Measurements from ENCODE around the gene FN1. TPM values are rescaled to one million over a fixed set of nuclear protein-coding genes. Genes with fewer than 3 reads are reported as not detected.

Gene FN1
- total RNA-seq, 2 donors from 2014 or later: 0.97 to 1.2 TPM

DNA sequence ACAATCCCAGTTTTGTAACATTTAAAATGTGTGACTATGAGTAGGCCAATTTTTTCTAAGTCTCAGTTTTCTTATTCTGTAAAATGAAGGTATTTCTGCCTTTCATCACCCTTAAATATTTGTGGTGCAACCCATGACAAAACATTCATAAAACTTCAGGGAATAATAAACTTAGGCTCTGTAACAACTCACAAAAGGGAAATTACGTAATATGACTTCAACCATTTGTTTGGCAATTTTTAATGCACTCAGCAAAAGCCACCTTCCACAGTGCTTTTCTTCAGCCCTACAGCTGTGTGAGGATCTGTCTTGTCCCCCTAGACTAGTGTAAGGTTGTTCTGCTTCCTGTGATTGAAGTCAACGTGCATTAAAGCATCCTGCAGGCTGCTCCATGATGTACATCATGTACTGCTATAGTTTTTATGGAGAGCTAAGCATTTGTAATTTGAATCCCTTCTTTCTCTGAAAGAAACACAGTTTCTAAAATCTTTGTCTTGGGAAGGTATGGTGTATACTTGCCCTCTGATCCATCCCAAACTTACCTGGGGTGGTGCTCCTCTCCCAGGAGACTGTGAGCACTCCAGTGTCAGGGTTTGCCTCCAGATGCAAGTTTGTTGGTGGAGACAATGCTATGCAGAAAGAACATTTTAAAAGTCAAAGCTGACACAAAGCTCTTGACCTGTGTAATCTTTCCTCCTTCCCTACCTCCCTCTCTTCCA is 39.1 kb downstream of the FN1 start:
- Mint-ChIP-seq H3K27me3 (peaks cover 15% of the 10 kb centered on the region), H3K9me3 (no peaks in the 10 kb centered on the region), H3K36me3 (ENCODE audit: low read depth) (no peaks in the 10 kb centered on the region), H3K4me3 (no peak overlapping the region), H3K27ac (no peak overlapping the region), H3K4me1 (no peaks in the 10 kb centered on the region)
- ATAC-seq (replicated peaks): no peak

DNA sequence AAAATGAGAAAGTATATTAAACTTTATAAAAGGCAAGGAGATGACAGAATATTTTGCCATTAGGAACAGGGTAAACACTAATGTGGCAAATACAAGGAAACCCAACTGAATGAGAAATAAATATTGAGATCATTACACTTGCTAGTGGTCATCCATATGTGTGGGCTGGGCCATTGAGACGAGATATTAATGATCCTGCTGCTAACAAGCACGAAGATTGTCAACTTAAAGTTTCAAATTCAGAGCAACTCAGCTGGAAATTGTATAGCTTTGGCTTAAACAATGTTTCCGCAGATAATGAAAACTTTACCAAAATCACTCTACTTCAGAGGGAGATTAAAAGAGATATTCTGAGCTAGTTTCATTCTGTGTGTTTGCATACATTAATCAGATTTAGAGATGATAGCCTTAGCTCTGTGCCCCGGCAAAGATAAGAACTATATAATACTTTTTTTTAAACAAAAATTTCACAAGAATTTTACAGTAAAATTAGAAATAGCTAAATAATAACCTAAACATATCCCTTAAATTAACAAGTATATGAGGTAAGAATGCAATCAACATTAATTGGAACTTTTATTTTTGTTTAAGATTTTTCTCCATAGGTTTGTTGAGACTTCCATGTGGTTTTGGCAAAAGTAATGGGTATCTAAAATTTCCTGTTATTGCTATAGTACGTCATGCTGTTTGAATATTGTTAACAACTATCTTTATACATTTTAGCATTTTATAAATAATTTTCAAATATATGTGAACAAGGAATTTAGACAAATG is 40.0 kb downstream of the FN1 start:
- Mint-ChIP-seq H3K36me3 (ENCODE audit: low read depth) (no peaks in the 10 kb centered on the region), H3K4me1 (no peaks in the 10 kb centered on the region), H3K27ac (no peak overlapping the region), H3K27me3 (peaks cover 18% of the 10 kb centered on the region), H3K9me3 (no peaks in the 10 kb centered on the region), H3K4me3 (no peak overlapping the region)
- no peak for ATAC-seq (replicated peaks)

DNA sequence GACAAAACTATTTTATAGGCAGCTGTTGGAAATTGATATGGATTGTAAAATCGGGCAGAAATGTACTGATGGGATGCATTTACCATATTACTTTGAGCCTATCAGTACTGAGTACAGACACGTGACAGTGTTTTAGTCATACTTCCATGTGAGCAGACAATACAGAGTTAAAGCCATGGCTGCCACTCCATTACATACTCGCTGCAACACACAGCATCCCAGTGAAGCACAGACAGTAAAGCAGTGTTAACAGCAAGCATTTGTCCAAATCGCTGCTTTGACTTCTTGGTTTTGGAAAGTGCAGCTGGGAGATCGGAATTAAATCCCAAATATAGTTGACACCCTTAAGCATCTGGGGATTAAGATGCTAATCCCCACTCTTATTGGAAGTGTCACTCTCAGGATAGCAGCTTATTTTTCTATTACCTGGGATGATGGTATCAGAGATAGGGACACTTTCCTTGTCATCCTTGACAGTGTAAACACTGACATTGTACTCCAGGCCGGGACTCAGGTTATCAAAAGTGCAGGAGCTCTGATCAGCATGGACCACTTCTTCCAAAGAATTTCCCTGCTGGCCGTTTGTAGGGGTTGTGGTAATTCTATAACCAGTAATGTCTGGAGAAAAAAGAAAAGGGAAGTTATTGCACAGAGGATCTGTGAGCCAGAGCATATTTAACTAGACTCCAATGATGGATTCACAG is 41.6 kb downstream of the FN1 start:
- no peak overlapping the region for H3K4me3 Mint-ChIP-seq
- H3K9me3 Mint-ChIP-seq: no peaks in the 10 kb centered on the region
- H3K36me3 Mint-ChIP-seq (ENCODE audit: low read depth): no peaks in the 10 kb centered on the region
- no peak overlapping the region for H3K27ac Mint-ChIP-seq
- ATAC-seq (replicated peaks): no peak
- peaks cover 16% of the 10 kb centered on the region for H3K27me3 Mint-ChIP-seq
- H3K4me1 Mint-ChIP-seq: no peaks in the 10 kb centered on the region

DNA sequence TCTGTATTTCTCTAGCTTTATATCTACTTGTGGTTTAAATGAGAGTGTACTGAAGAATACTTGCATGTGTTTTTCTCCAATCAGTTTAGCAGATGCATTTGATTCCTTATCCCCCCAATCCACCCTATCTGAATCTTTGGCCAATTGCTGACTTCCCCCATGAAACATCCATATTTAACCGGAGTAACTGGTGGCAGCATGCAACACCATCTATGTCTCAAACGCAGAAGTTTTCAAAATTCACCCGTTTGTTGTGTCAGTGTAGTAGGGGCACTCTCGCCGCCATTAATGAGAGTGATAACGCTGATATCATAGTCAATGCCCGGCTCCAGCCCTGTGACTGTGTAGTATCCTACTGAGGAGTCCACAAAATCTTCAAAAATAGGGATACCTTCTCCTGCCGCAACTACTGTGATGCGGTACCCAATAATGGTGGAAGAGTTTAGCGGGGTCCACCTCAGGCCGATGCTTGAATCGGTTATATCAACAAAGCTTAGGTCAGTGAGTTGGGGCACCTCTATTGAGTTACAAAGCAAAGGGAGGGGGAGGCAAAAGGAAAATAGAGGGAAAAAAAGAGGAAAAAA is 43.1 kb downstream of the FN1 start:
- Mint-ChIP-seq H3K9me3 (no peaks in the 10 kb centered on the region), H3K27me3 (peaks cover 13% of the 10 kb centered on the region), H3K4me3 (no peak overlapping the region), H3K4me1 (no peaks in the 10 kb centered on the region), H3K36me3 (ENCODE audit: low read depth) (no peaks in the 10 kb centered on the region), H3K27ac (no peak overlapping the region)
- ATAC-seq (replicated peaks): no peak

DNA sequence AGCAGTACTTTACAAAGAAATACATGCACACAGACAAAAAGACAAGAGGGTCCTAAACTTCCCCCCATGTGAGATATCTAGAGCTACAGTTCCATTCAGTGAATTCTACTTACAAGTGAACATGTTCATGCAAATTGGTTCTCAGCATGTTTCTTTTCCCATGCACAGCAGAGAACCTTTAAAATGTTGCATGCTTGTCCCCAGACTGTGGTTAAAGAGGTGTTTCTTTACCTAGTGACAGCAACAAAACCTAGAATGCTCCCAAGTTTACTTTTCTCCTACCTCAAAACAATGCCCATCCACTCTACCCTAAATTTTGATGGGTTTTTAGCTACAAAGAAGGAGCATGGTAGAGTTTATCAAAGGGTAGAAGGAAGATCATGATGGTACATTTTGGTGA is 43.7 kb downstream of the FN1 start:
- H3K27ac Mint-ChIP-seq: no peak overlapping the region
- H3K9me3 Mint-ChIP-seq: no peaks in the 10 kb centered on the region

DNA sequence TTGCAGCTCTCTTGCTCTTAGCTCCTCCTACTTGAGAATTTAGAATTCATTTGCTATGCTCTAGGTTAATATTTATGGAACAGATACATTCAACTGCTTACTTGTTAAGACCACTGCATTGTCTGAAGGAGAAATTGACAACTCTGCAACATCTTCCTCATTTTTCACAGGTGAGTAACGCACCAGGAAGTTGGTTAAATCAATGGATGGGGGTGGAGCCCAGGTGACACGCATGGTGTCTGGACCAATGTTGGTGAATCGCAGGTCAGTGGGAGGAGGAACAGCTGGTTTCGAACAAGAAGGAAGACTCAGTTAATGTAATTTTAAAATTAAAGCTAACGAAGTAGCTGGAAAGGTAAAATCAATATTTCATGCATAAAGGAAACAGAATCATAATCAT is 44.3 kb downstream of the FN1 start:
- Mint-ChIP-seq H3K4me1 (no peaks in the 10 kb centered on the region), H3K27ac (no peak overlapping the region), H3K27me3 (peaks cover 13% of the 10 kb centered on the region), H3K4me3 (no peak overlapping the region), H3K9me3 (no peaks in the 10 kb centered on the region), H3K36me3 (ENCODE audit: low read depth) (no peaks in the 10 kb centered on the region)
- ATAC-seq (replicated peaks): no peak

More for the DNA sequence above, 43.7 kb downstream of the FN1 start:
- no peak for ATAC-seq (replicated peaks)
- H3K27me3 Mint-ChIP-seq: peaks cover 13% of the 10 kb centered on the region
- H3K4me3 Mint-ChIP-seq: no peak overlapping the region
- no peaks in the 10 kb centered on the region for H3K4me1 Mint-ChIP-seq
- no peaks in the 10 kb centered on the region for H3K36me3 Mint-ChIP-seq (ENCODE audit: low read depth)

DNA sequence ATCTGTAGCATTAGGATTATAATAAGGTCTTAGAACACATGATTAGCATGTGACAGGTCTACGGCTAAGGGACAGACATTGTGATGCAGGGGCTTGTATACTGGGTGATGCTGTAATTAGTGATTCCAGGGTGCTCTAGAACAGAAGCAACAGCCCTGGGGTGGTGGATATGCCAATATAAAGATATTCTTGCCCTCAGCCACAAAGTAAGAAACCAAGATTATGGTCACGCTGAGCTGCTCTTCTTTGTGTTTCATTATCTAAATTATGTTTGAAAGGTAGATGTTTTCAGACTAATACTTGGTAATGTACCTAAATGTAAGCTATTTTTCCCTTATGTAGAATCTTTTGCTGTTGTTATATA is 45.3 kb downstream of the FN1 start:
- Mint-ChIP-seq H3K9me3 (no peaks in the 10 kb centered on the region), H3K36me3 (ENCODE audit: low read depth) (no peaks in the 10 kb centered on the region), H3K27ac (no peak overlapping the region), H3K4me1 (no peaks in the 10 kb centered on the region), H3K27me3 (peaks cover 12% of the 10 kb centered on the region), H3K4me3 (no peak overlapping the region)
- ATAC-seq (replicated peaks): no peak

DNA sequence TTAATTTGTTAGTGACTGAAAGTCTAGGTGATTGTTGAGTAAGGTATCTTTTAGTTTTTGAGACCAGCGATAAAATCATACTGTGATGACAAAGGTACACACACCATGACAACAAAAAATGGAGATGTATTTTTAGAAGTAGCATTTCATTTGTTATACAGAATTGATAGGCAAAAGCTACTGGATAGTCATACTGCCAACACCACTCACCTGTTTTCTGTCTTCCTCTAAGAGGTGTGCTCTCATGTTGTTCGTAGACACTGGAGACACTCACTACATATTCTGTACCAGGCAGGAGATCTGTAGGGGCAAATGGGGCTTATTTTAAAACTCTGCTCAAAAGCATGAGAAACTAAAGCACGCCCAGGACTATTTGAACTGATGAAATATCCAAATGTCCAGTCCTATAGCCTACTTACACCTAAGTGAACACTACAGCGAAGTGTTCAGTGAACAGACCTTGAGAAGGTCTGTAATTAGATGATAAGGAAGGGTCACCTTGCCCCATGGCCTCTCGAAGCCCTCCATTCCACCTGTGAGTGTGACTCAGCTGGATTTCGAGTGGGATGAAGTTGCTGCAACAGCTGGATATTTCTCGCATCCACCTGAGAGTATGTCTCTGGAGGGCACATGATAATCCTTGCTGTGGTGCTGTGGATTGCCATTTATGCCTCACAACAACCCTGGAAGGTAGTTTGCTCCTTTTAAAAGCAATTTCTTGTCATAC is 47.7 kb downstream of the FN1 start:
- H3K4me1 Mint-ChIP-seq: no peaks in the 10 kb centered on the region
- peaks cover 8% of the 10 kb centered on the region for H3K27me3 Mint-ChIP-seq
- no peak overlapping the region for H3K4me3 Mint-ChIP-seq
- no peak overlapping the region for H3K27ac Mint-ChIP-seq
- no peaks in the 10 kb centered on the region for H3K36me3 Mint-ChIP-seq (ENCODE audit: low read depth)
- no peak for ATAC-seq (replicated peaks)
- no peaks in the 10 kb centered on the region for H3K9me3 Mint-ChIP-seq

DNA sequence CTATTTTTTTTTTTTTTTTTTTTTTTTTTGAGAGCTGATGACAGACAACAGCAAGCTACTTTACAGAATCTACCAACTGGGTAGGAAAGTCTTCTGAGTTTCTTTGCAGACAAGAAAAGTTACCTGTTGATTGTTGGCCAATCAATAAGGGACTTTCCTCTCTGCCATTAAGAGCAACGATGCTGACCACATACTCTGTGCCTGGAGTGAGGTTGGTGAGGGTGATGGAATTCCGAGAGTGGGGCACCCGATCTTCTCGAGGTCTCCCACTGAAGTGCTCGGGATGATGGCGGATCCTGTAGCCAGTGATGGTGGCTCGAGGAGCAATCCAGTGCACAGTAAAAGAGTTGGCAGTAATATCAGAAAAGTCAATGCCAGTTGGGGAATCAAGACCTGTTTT is 49.3 kb downstream of the FN1 start:
- no peak overlapping the region for H3K27ac Mint-ChIP-seq
- no peak for ATAC-seq (replicated peaks)

DNA sequence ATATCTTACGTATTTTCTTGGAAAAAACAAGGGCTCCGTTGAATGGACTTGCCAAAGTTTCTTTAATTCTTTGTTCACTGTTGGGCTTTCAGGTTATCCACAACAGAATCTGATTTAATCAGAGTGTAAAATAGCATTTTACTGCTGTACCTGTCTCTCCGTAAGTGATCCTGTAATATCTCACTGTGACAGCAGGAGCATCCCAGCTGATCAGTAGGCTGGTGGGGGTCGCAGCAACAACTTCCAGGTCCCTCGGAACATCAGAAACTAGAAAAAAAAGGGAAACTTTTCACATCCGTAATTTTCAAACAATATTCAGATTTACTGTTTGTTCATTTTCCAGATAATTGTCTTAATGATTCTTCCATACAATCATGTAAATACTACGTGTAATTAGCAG is 51.2 kb downstream of the FN1 start:
- no peak overlapping the region for H3K27ac Mint-ChIP-seq

More for the DNA sequence above, 49.3 kb downstream of the FN1 start:
- Mint-ChIP-seq H3K36me3 (ENCODE audit: low read depth) (no peaks in the 10 kb centered on the region), H3K4me3 (no peak overlapping the region), H3K27me3 (peaks cover 2% of the 10 kb centered on the region), H3K4me1 (no peaks in the 10 kb centered on the region), H3K9me3 (no peaks in the 10 kb centered on the region)

DNA sequence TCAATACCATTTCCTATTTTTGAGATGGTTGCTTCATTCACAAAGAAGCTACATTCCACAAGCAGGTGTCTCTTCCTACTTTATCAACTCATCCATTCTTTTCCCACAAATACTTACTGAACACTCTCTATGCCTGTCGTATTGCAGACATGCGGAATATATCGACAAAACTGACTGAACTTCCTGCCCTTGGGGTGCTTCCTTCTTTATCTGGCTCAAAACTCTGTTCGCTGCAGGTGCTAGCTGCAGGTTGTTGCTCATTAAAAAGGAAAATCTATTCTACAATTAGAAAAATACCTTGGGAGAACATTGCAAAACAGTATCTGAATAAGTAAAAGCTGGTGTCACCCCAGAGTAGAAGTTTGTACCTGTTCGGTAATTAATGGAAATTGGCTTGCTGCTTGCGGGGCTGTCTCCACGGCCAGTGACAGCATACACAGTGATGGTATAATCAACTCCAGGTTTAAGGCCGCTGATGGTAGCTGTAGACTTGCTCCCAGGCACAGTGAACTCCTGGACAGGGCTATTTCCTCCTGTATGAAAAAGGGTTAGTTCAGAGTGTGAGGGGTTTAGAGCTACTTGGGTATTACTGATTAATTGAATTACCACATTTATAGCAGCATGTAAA is 52.1 kb downstream of the FN1 start:
- Mint-ChIP-seq H3K27ac (no peak overlapping the region), H3K27me3 (no peaks in the 10 kb centered on the region), H3K4me1 (no peaks in the 10 kb centered on the region), H3K9me3 (no peaks in the 10 kb centered on the region), H3K36me3 (ENCODE audit: low read depth) (no peaks in the 10 kb centered on the region), H3K4me3 (no peak overlapping the region)
- no peak for ATAC-seq (replicated peaks)

More for the DNA sequence above, 51.2 kb downstream of the FN1 start:
- ATAC-seq (replicated peaks): no peak
- Mint-ChIP-seq H3K27me3 (no peaks in the 10 kb centered on the region), H3K9me3 (no peaks in the 10 kb centered on the region), H3K4me1 (no peaks in the 10 kb centered on the region), H3K4me3 (no peak overlapping the region), H3K36me3 (ENCODE audit: low read depth) (no peaks in the 10 kb centered on the region)

DNA sequence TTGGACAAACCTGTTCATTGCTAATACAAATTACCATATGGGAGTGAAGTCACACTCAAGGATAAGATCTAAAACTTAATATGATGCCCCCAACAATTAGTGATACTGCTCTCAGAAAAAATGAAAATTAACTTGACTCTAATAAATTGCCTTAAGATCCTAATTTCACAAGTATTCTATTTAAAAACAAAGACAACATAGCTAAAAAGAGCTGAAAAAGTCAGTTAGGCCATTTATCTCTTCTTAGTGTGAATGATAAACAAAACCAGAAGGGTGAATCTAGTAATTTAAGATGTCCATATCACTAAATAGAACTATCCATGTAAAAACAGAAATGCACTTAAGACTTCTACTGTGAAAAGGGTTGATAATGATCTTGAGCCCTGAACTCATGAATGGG is 53.4 kb downstream of the FN1 start:
- ATAC-seq (replicated peaks): no peak
- Mint-ChIP-seq H3K27me3 (no peaks in the 10 kb centered on the region), H3K4me1 (no peaks in the 10 kb centered on the region), H3K36me3 (ENCODE audit: low read depth) (no peaks in the 10 kb centered on the region), H3K27ac (no peak overlapping the region), H3K4me3 (no peak overlapping the region), H3K9me3 (no peaks in the 10 kb centered on the region)

DNA sequence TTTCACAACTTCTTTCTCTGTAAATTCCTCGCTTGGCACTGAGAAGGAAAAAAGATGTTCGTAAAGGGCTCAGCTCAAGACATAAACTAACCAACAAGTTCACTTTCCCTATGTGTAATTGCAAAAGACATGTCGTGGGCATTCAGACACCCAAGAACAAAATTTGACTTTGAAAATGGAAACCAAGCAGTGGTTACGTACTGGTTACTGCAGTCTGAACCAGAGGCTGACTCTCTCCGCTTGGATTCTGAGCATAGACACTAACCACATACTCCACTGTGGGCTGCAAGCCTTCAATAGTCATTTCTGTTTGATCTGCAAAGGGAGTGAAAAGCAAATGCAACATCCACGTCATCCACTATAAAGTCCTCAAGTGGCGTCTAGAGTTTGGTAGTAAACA is 53.9 kb downstream of the FN1 start:
- no peak overlapping the region for H3K4me3 Mint-ChIP-seq
- no peak for ATAC-seq (replicated peaks)
- no peak overlapping the region for H3K27ac Mint-ChIP-seq
- H3K36me3 Mint-ChIP-seq (ENCODE audit: low read depth): no peaks in the 10 kb centered on the region
- H3K27me3 Mint-ChIP-seq: no peaks in the 10 kb centered on the region
- H3K4me1 Mint-ChIP-seq: no peaks in the 10 kb centered on the region
- no peaks in the 10 kb centered on the region for H3K9me3 Mint-ChIP-seq

DNA sequence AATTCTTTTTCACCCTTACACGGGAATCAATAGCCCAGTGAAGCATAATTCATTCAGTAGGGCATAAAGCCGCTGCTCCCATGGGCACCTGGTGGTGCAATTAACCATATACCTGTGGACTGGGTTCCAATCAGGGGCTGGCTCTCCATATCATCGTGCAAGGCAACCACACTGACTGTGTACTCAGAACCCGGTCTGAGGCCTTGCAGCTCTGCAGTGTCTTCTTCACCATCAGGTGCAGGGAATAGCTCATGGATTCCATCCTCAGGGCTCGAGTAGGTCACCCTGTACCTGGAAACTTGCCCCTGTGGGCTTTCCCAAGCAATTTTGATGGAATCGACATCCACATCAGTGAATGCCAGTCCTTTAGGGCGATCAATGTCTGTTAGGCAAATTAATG is 55.2 kb downstream of the FN1 start:
- Mint-ChIP-seq H3K9me3 (no peaks in the 10 kb centered on the region), H3K4me3 (no peak overlapping the region), H3K36me3 (ENCODE audit: low read depth) (no peaks in the 10 kb centered on the region), H3K4me1 (no peaks in the 10 kb centered on the region), H3K27ac (no peak overlapping the region), H3K27me3 (no peaks in the 10 kb centered on the region)
- no peak for ATAC-seq (replicated peaks)
